ENCODE results near the gene RGS3. TPM values are rescaled to one million over a fixed set of nuclear protein-coding genes. Genes with fewer than 3 reads are reported as not detected.

RGS3 gene
- total and polyA plus RNA-seq, 10 of the 15 experiments (the other 5 are each of a cell fraction or from before 2014, with no cell fraction given) = 2.9 to 138 (median 28.8) TPM

DNA sequence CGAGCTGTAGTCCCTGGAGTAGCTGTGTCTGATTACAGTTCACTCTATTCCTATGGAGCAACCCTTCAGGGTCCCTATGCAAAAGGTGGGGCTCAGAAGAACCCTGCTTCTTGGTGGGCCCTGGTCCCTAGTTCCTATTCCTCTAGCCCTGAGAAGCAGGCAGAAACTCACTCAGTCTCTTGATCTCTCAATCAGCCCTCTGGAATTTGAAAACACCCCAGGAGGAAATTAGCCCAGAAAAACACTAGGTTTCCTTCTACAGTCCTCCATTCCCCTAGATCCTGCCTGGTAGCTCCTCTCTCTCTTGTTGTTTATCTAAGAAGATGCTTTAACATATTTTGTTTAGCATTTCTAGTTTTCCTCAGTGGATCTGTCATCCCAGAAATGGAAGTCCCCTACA is 7.6 kb downstream of the RGS3 start:
- POLR2A ChIA-PET = no interaction called here
- H3K4me3 ChIP-seq = no peak overlapping the region
- H3K9me3 ChIP-seq (replicated peaks; ENCODE audit: control insufficient read depth, insufficient read depth, low read length) = no peaks in the 10 kb centered on the region; the same call in 1 of the 3 replicates
- SMC1A ChIA-PET (ENCODE audit: uncharacterized antibody, unreplicated experiment) = interaction anchor here (0.7 to 1.8 kb wide), 6 partner anchors 41 to 660 kb away, joined by 3 to 5 read pairs (median 4); no protein-coding TSS in a partner anchor
- no peak overlapping the region for H2AFZ ChIP-seq (ENCODE audit: control insufficient read depth, low read depth, low read length)
- H3K79me2 ChIP-seq (ENCODE audit: control insufficient read depth, insufficient read depth, low read length) = no peaks in the 10 kb centered on the region
- no TSS peak for BruUV-seq (replicated peaks)
- WGBS (ENCODE audit: insufficient coverage, insufficient replicate concordance, low lambda C conversion rate, missing lambda C conversion rate) = 0% methylated on average over 1 of the region's 1 CpG
- in situ Hi-C loops (cut with MboI) (loop anchor here (25.0 kb wide), 1 partner anchor 566 kb away; no protein-coding TSS in a partner anchor), intact Hi-C loops (cut with micrococcal nuclease; ENCODE audit: unreplicated experiment) (no loop called here)
- no peaks in the 10 kb centered on the region for H3K4me1 ChIP-seq (ENCODE audit: control insufficient read depth, insufficient read depth, low read length)
- FAIRE-seq (no peak), ATAC-seq (no peak), DNase-seq (ENCODE audit: low read depth, low spot score) (no peak)
- H4K20me1 ChIP-seq (ENCODE audit: control insufficient read depth, insufficient read depth) = no peaks in the 10 kb centered on the region
- H3K9ac ChIP-seq (ENCODE audit: control insufficient read depth, insufficient read depth, low read length) = no peak overlapping the region
- H3K27ac ChIP-seq (ENCODE audit: control insufficient read depth, insufficient read depth) = no peak overlapping the region
- RAD21 ChIA-PET (ENCODE audit: unreplicated experiment) = no interaction called here
- TF ChIP-seq PAX5 (IDR thresholded peaks at IDR 0.05; ENCODE audit: borderline replicate concordance, low read depth, low read length) (no peak), RBBP5 (conservative IDR thresholded peaks at IDR 0.05) (no peak), BHLHE40 (IDR thresholded peaks at IDR 0.05; ENCODE audit: borderline replicate concordance in 1 of 2, low read depth in 2 of 2, low read length in 1 of 2) (no peak)
- no peaks in the 10 kb centered on the region for H3K36me3 ChIP-seq (ENCODE audit: control insufficient read depth in 2 of 2, insufficient read depth in 2 of 2, low read length in 1 of 2)
- no peak overlapping the region for H3K4me2 ChIP-seq (ENCODE audit: control insufficient read depth, insufficient read depth)
- H3K27me3 ChIP-seq (replicated peaks in 1 of 2; ENCODE audit: control insufficient read depth in 2 of 2, insufficient read depth in 2 of 2, low read length in 1 of 2) = no peaks in the 10 kb centered on the region
- CTCF ChIA-PET = interaction anchor here (0.7 to 1.6 kb wide), 5 partner anchors 25 to 187 kb away, joined by 3 to 6 read pairs (median 4); partner anchors contain the start of genes C9orf43 and POLE3

DNA sequence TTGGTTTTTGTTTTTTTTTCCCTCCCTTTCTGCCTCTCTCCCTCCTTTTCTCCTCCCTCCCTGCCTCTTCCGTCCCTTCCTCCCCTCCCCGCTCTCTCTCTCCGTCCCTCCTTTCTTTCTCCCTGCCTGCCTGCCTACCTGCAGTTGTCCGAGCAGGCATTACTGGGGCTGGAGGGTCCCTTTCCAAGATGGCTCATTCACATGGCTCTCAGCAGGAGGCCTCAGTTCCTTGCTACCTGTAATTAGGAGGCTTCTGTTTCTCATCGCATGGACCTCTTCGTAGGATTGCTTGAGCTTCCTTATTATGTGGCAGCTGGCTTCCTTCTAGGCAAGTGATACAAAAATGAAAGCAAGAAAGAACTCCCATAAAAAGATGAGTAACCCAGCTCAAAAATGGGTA is 8.0 kb downstream of the RGS3 start:
- ChIA-PET POLR2A (no interaction called here), SMC1A (ENCODE audit: uncharacterized antibody, unreplicated experiment) (interaction anchor here (0.7 to 1.8 kb wide), 4 partner anchors 41 to 661 kb away, joined by 3 to 5 read pairs (median 4); no protein-coding TSS in a partner anchor), RAD21 (ENCODE audit: unreplicated experiment) (no interaction called here), CTCF (interaction anchor here (0.7 to 1.6 kb wide), 3 partner anchors 25 to 120 kb away, joined by 3 to 6 read pairs (median 4); partner anchors contain the start of genes C9orf43 and POLE3)
- TF ChIP-seq SMC3 (IDR thresholded peaks at IDR 0.05; ENCODE audit: borderline replicate concordance, low read length) (no peak), NR2C1 (IDR thresholded peaks at IDR 0.05) (no peak), YY1 (IDR thresholded peaks at IDR 0.05; ENCODE audit: low read depth, low read length) (no peak), POLR2AphosphoS2 (IDR thresholded peaks at IDR 0.05; ENCODE audit: low read depth, low read length) (no peak), ZNF207 (IDR thresholded peaks at IDR 0.05; ENCODE audit: borderline replicate concordance) (no peak), POLR2A (IDR thresholded peaks at IDR 0.05; ENCODE audit: low read depth, low read length) (no peak)
- TF ChIP-seq, protein P1, sequence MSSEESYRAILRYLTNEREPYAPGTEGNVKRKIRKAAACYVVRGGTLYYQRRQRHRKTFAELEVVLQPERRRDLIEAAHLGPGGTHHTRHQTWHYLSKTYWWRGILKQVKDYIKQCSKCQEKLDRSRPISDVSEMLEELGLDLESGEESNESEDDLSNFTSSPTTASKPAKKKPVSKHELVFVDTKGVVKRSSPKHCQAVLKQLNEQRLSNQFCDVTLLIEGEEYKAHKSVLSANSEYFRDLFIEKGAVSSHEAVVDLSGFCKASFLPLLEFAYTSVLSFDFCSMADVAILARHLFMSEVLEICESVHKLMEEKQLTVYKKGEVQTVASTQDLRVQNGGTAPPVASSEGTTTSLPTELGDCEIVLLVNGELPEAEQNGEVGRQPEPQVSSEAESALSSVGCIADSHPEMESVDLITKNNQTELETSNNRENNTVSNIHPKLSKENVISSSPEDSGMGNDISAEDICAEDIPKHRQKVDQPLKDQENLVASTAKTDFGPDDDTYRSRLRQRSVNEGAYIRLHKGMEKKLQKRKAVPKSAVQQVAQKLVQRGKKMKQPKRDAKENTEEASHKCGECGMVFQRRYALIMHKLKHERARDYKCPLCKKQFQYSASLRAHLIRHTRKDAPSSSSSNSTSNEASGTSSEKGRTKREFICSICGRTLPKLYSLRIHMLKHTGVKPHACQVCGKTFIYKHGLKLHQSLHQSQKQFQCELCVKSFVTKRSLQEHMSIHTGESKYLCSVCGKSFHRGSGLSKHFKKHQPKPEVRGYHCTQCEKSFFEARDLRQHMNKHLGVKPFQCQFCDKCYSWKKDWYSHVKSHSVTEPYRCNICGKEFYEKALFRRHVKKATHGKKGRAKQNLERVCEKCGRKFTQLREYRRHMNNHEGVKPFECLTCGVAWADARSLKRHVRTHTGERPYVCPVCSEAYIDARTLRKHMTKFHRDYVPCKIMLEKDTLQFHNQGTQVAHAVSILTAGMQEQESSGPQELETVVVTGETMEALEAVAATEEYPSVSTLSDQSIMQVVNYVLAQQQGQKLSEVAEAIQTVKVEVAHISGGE (CRISPR knock-in tag; IDR thresholded peaks at IDR 0.05) = no peak
- no peak for DNase-seq (ENCODE audit: low read depth, low spot score)
- BruUV-seq (replicated peaks) = no TSS peak
- no peak overlapping the region for H3K9ac ChIP-seq (ENCODE audit: control insufficient read depth, insufficient read depth, low read length)
- FAIRE-seq = no peak
- no peaks in the 10 kb centered on the region for H3K79me2 ChIP-seq (ENCODE audit: control insufficient read depth, insufficient read depth, low read length)
- intact Hi-C loops (cut with micrococcal nuclease; ENCODE audit: unreplicated experiment) (no loop called here), in situ Hi-C loops (cut with MboI) (loop anchor here (25.0 kb wide), 1 partner anchor 566 kb away; no protein-coding TSS in a partner anchor)
- H3K9me3 ChIP-seq (replicated peaks; ENCODE audit: control insufficient read depth, insufficient read depth, low read length) = no peaks in the 10 kb centered on the region; the same call in 1 of the 3 replicates
- no peaks in the 10 kb centered on the region for H3K36me3 ChIP-seq (ENCODE audit: control insufficient read depth in 2 of 2, insufficient read depth in 2 of 2, low read length in 1 of 2)
- H3K4me1 ChIP-seq (ENCODE audit: control insufficient read depth, insufficient read depth, low read length) = no peaks in the 10 kb centered on the region
- no peak overlapping the region for H2AFZ ChIP-seq (ENCODE audit: control insufficient read depth, low read depth, low read length)
- no peak for ATAC-seq
- 57% methylated on average over 6 of the region's 6 CpGs for WGBS (ENCODE audit: insufficient coverage, insufficient replicate concordance, low lambda C conversion rate, missing lambda C conversion rate)
- H3K4me3 ChIP-seq = no peak overlapping the region
- H3K27me3 ChIP-seq (replicated peaks in 1 of 2; ENCODE audit: control insufficient read depth in 2 of 2, insufficient read depth in 2 of 2, low read length in 1 of 2) = no peaks in the 10 kb centered on the region
- no peak overlapping the region for H3K4me2 ChIP-seq (ENCODE audit: control insufficient read depth, insufficient read depth)
- no peaks in the 10 kb centered on the region for H4K20me1 ChIP-seq (ENCODE audit: control insufficient read depth, insufficient read depth)
- no peak overlapping the region for H3K27ac ChIP-seq (ENCODE audit: control insufficient read depth, insufficient read depth)

Measured in GM12878 (cell line).